K562 (cell line): ENCODE results near the gene PPP1R12C. TPM values are rescaled to one million over a fixed set of nuclear protein-coding genes. Genes with fewer than 3 reads are reported as not detected.

Experiments
- ATAC-seq: fragments of 200-7000 bp; cut with Tn5 transposase; 3 replicates; pipeline ENCODE4 v1.9.1; 2020; ENCODE audit warnings: moderate library complexity
- BruUV-seq: library from RNA; stranded (reverse); fragments of 400-500 nt; replicated peaks from 2 replicates; lab custom pipeline; 2021; lab: Mats Ljungman, UMichigan
- CTCF ChIA-PET: fragments of 300-600 bp; formaldehyde crosslinking; extraction: SDS; loops from one replicate; lab custom pipeline; 2021; ENCODE audit warnings: low intra/inter-chr PET ratio; lab: Yijun Ruan, JAX
- POLR2A ChIA-PET: fragments of 300-600, 350-650 bp; sonication (Branson Sonifier 250); formaldehyde crosslinking; extraction: SDS; loops from one replicate; lab custom pipeline; 2021; ENCODE audit warnings: antibody characterized with exemption, inconsistent platforms; lab: Yijun Ruan, JAX
- DNase-seq, 4 experiments: peaks; one replicate each; pipeline versions ENCODE4 v3.0.0 to v3.0.0-alpha.2; 2011 to 2018; ENCODE audit warnings: low spot score in 3 of 4, mixed read lengths in 3 of 4; ENCODE audit errors: extremely low read depth in 1 of 4
- FAIRE-seq: peaks from 2 replicates; lab custom pipeline; 2011; peaks lifted over from hg19 to GRCh38; lab: Jason Lieb, UNC
- H2AFZ ChIP-seq: 2 replicates; pipeline ENCODE4 v1.6.0; 2011; ENCODE audit warnings: low read depth, low read length, control low read depth, inconsistent platforms
- H3K27ac ChIP-seq: fragments of 200-600 bp; 3 replicates; pipeline ENCODE4 v1.8.0; 2011; ENCODE audit warnings: low read depth, mild to moderate bottlenecking, control low read depth, inconsistent platforms, low read length, moderate library complexity, mixed read lengths; ENCODE audit errors: extremely low read depth
- H3K27me3 ChIP-seq, 2 experiments: fragments of 300-600 bp in 1 of 2; 2 replicates in 1 of 2; 3 replicates in 1 of 2; pipeline versions ENCODE4 v1.6.0 to v1.8.0; 2011; ENCODE audit warnings: inconsistent platforms in 2 of 2, low read length in 2 of 2, mild to moderate bottlenecking in 1 of 2, mixed read lengths in 1 of 2, moderate library complexity in 1 of 2; ENCODE audit not compliant: control insufficient read depth in 2 of 2, insufficient read depth in 2 of 2
- H3K36me3 ChIP-seq: fragments of 300-600 bp; 3 replicates; pipeline ENCODE4 v1.8.0; 2011; ENCODE audit warnings: mild to moderate bottlenecking, low read length, inconsistent platforms; ENCODE audit not compliant: control insufficient read depth, insufficient read depth
- H3K4me1 ChIP-seq, 2 experiments: fragments of 200-600 bp in 1 of 2; replicated peaks in 1 of 2; 2 replicates in 1 of 2; 3 replicates in 1 of 2; pipeline versions ENCODE4 v1.5.1 to v1.8.0; 2011; ENCODE audit warnings: inconsistent platforms in 2 of 2, low read length in 2 of 2, mild to moderate bottlenecking in 1 of 2, mixed read lengths in 1 of 2, moderate library complexity in 1 of 2; ENCODE audit not compliant: control insufficient read depth in 2 of 2, insufficient read depth in 2 of 2
- H3K4me2 ChIP-seq: 2 replicates; pipeline ENCODE4 v1.6.1; 2011; ENCODE audit warnings: low read length, control low read depth, inconsistent platforms, mixed read lengths; ENCODE audit not compliant: insufficient read depth
- H3K4me3 ChIP-seq: fragments of 200-600 bp; sonication (generic), shearing (Covaris generic); 2 replicates; pipeline ENCODE4 v1.5.1; 2016; ENCODE audit warnings: control low read depth, inconsistent platforms
- H3K79me2 ChIP-seq: fragments of 200-600 bp; 3 replicates; pipeline ENCODE4 v1.8.0; 2011; ENCODE audit warnings: low read length, inconsistent platforms; ENCODE audit not compliant: control insufficient read depth, insufficient read depth
- H3K9ac ChIP-seq, 2 experiments: 2 replicates each; pipeline versions ENCODE4 v1.6.0 to v1.6.1; 2011; ENCODE audit warnings: low read depth in 2 of 2, low read length in 2 of 2, control low read depth in 1 of 2, inconsistent platforms in 1 of 2, mild to moderate bottlenecking in 1 of 2, mixed read lengths in 1 of 2; ENCODE audit not compliant: insufficient read depth in 1 of 2
- H3K9me1 ChIP-seq: one replicate; pipeline ENCODE4 v1.6.0; 2011; ENCODE audit warnings: inconsistent platforms, mild to moderate bottlenecking, low read length, moderate library complexity; ENCODE audit not compliant: control insufficient read depth, insufficient read depth
- H3K9me3 ChIP-seq: replicated peaks from 2 replicates; pipeline ENCODE4 v1.5.1; 2011; ENCODE audit warnings: low read depth, low read length, inconsistent platforms; ENCODE audit not compliant: control insufficient read depth, insufficient read depth
- H4K20me1 ChIP-seq: replicated peaks from 2 replicates; pipeline ENCODE4 v1.6.1; 2011; ENCODE audit warnings: low read length, inconsistent platforms, mixed read lengths; ENCODE audit not compliant: control insufficient read depth, insufficient read depth
- FOS ChIP-seq: IDR thresholded peaks from 3 replicates; pipeline ENCODE4 v1.6.1; 2011; ENCODE audit not compliant: insufficient read length; ENCODE audit errors: extremely low read depth
- LARP7 ChIP-seq: fragments of 450-650 bp; IDR thresholded peaks from 2 replicates; pipeline ENCODE4 v1.6.1; 2016
- POLR2AphosphoS5 ChIP-seq: IDR thresholded peaks from 2 replicates; pipeline ENCODE4 v1.6.1; 2011; ENCODE audit warnings: mild to moderate bottlenecking, low read depth, low read length, moderate library complexity; ENCODE audit not compliant: control insufficient read depth, insufficient read depth
- TRIM24 ChIP-seq, 2 experiments: fragments of 450-650 bp; IDR thresholded peaks; 2 replicates each; pipeline ENCODE4 v1.6.1; 2016
- ZNF436 ChIP-seq: fragments of 250-450, 450-650 bp; sonication (Bioruptor Pico); formaldehyde crosslinking; IDR thresholded peaks from 2 replicates; pipeline ENCODE4 v1.7.0; 2020; ENCODE audit warnings: mild to moderate bottlenecking
- ZNF584 ChIP-seq: fragments of 200-800 bp; sonication (Bioruptor generic); IDR thresholded peaks from 2 replicates; pipeline ENCODE4 v1.6.1; 2016; ENCODE audit warnings: low read depth, mild to moderate bottlenecking, missing genetic modification characterization, missing compliant biosample characterization
- ZNF699 ChIP-seq: fragments of 250-450 bp; sonication (Bioruptor Pico); IDR thresholded peaks from 2 replicates; pipeline ENCODE4 v1.8.0; 2021; ENCODE audit warnings: mild to moderate bottlenecking, moderate library complexity; ENCODE audit not compliant: insufficient replicate concordance
- ZZZ3 ChIP-seq: fragments of 450-650 bp; IDR thresholded peaks from 2 replicates; pipeline ENCODE4 v1.6.1; 2016; ENCODE audit warnings: antibody characterized with exemption, mild to moderate bottlenecking, moderate library complexity
- WGBS: fragments of 100-300 bp; shearing (Covaris generic); methylation state at CpG from one replicate; pipeline ENCODE4 v1.1.6; 2016; ENCODE audit warnings: low coverage, mixed read lengths; ENCODE audit not compliant: insufficient coverage; ENCODE audit errors: missing lambda C conversion rate; 5-methylcytosine and 5-hydroxymethylcytosine counted together
- in situ Hi-C: fragments of 300-500 bp; cut with MboI; formaldehyde crosslinking; loops from 4 replicates; pipeline ENCODE4 v1.15.0; 2018; ENCODE audit warnings: inconsistent platforms, mixed read lengths
- intact Hi-C: fragments of 100-400 bp; cut with micrococcal nuclease; formaldehyde crosslinking; loops from 2 replicates; pipeline ENCODE4 v1.14.2; 2022
- polyA plus RNA-seq, 8 experiments: library from polyadenylated mRNA; depleted of rRNA in 4 of 8; stranded (reverse) in 5 of 8; unstranded in 3 of 8; fragments of >200 nt; fragmentation: Nextera tagmentation in 2 of 8; fragmentation: Illumina TruSeq in 1 of 8; extraction: Ambion mirVana in 2 of 8; extraction: Trizol in 1 of 8; gene quantifications; 2 replicates each; pipeline versions ENCODE4 v1.2.1 to v1.2.3, GENCODE V29; 2011 to 2014; ENCODE audit warnings: inconsistent platforms in 1 of 8, missing spikeins in 1 of 8
- total RNA-seq, 7 experiments: library from RNA; depleted of rRNA in 6 of 7; stranded (reverse); fragments of >200 nt in 6 of 7; fragmentation: Illumina TruSeq in 2 of 7; extraction: Trizol in 2 of 7; gene quantifications; 2 replicates each; pipeline versions ENCODE4 v1.2.1 to v1.2.3, GENCODE V29; 2011 to 2021; ENCODE audit warnings: low replicate concordance in 1 of 7
- TF ChIP-seq, protein P1 (sequence below): fragments of 250-450 bp; sonication (Bioruptor Pico); IDR thresholded peaks from 2 replicates; pipeline ENCODE4 v1.4.0; 2020; ENCODE audit warnings: mild to moderate bottlenecking, moderate library complexity
- TF ChIP-seq, protein P2 (sequence below): fragments of 450-650 bp; IDR thresholded peaks from 2 replicates; pipeline ENCODE4 v1.6.1; 2016; ENCODE audit warnings: missing biosample characterization, missing genetic modification characterization
- TF ChIP-seq, protein P3 (sequence below), 2 experiments: fragments of 450-650 bp; IDR thresholded peaks; 2 replicates each; pipeline ENCODE4 v1.6.1; 2016
- TF ChIP-seq, protein P4 (sequence below): fragments of 250-450 bp; sonication (Bioruptor Pico); IDR thresholded peaks from 2 replicates; pipeline ENCODE4 v1.5.0; 2020; ENCODE audit warnings: mild to moderate bottlenecking

PPP1R12C gene
- total and polyA plus RNA-seq, 9 of the 15 experiments (the other 6 are each of a cell fraction or from before 2014, with no cell fraction given) = 1.8 to 136 (median 33.7) TPM

DNA sequence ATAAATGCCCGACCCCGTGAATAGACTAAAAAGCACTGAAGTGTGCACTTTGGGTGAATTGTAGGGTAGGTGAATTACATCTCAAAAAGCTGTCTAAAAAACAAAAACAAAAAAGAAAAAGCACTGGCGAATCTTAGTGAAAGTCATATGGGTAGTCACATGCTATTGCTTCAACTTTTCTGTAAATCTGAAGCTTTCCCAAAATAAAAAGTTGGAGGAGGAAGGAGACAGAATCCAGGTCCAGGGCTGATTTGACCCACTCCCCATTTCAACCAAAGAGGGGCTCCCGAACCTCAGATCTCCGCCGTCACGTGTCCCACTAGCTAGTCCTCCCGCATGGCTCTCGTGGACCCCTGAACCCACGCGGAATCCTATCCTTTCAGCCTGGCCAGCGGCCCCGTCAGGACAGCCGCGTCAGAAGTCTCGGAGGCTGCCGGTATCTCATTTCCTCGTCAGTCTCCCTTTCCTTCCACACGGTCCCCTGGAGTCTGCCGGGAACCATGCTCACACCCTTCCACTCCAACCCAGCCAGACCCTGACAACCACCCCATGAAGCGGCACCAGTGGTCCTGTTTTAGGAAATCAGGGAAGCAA lies 6.1 kb downstream of the PPP1R12C start:
- intact Hi-C loops (no loop called here), in situ Hi-C loops (no loop called here)
- H2AFZ ChIP-seq = no peak overlapping the region
- H3K4me3 ChIP-seq = no peak overlapping the region
- H3K9ac ChIP-seq = peak overlapping the region in 1 of 2 experiments; percentile 55; a peak in 2 of 4 replicates
- H4K20me1 ChIP-seq = peaks cover 27% of the 10 kb centered on the region
- POLR2A ChIA-PET = interaction anchor here (0.6 kb wide), 2 partner anchors 31 to 178 kb away, joined by 3 read pairs; no protein-coding TSS in a partner anchor
- H3K9me1 ChIP-seq = peaks cover 4% of the 10 kb centered on the region
- no peaks in the 10 kb centered on the region for H3K27me3 ChIP-seq
- 88% methylated on average over 20 of the region's 21 CpGs for WGBS
- no peaks in the 10 kb centered on the region for H3K9me3 ChIP-seq
- H3K36me3 ChIP-seq = peaks cover 67% of the 10 kb centered on the region; the same call in 2 of the 3 replicates
- peaks cover 63% of the 10 kb centered on the region for H3K79me2 ChIP-seq
- no peak overlapping the region for H3K4me2 ChIP-seq
- CTCF ChIA-PET = no interaction called here
- H3K4me1 ChIP-seq = peaks cover 32 to 59% of the 10 kb centered on the region in 2 experiments
- DNase-seq (no peak), FAIRE-seq (no peak), ATAC-seq (no peak)
- H3K27ac ChIP-seq = no peak overlapping the region
- BruUV-seq = no TSS peak
- TF ChIP-seq, protein P1, sequence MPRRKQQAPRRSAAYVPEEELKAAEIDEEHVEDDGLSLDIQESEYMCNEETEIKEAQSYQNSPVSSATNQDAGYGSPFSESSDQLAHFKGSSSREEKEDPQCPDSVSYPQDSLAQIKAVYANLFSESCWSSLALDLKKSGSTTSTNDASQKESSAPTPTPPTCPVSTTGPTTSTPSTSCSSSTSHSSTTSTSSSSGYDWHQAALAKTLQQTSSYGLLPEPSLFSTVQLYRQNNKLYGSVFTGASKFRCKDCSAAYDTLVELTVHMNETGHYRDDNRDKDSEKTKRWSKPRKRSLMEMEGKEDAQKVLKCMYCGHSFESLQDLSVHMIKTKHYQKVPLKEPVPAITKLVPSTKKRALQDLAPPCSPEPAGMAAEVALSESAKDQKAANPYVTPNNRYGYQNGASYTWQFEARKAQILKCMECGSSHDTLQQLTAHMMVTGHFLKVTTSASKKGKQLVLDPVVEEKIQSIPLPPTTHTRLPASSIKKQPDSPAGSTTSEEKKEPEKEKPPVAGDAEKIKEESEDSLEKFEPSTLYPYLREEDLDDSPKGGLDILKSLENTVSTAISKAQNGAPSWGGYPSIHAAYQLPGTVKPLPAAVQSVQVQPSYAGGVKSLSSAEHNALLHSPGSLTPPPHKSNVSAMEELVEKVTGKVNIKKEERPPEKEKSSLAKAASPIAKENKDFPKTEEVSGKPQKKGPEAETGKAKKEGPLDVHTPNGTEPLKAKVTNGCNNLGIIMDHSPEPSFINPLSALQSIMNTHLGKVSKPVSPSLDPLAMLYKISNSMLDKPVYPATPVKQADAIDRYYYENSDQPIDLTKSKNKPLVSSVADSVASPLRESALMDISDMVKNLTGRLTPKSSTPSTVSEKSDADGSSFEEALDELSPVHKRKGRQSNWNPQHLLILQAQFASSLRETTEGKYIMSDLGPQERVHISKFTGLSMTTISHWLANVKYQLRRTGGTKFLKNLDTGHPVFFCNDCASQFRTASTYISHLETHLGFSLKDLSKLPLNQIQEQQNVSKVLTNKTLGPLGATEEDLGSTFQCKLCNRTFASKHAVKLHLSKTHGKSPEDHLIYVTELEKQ (CRISPR knock-in tag) = no peak
- TF ChIP-seq ZNF699 (CRISPR knock-in tag) = no peak
- no peak for TF ChIP-seq FOS
- TF ChIP-seq LARP7 = no peak
- no peak for TF ChIP-seq POLR2AphosphoS5
- no peak for TF ChIP-seq ZNF584
- no peak for TF ChIP-seq TRIM24 (IDR thresholded peaks at IDR 0.05)
- TF ChIP-seq, protein P2, sequence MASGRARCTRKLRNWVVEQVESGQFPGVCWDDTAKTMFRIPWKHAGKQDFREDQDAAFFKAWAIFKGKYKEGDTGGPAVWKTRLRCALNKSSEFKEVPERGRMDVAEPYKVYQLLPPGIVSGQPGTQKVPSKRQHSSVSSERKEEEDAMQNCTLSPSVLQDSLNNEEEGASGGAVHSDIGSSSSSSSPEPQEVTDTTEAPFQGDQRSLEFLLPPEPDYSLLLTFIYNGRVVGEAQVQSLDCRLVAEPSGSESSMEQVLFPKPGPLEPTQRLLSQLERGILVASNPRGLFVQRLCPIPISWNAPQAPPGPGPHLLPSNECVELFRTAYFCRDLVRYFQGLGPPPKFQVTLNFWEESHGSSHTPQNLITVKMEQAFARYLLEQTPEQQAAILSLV (tag) = no peak
- no peak for TF ChIP-seq ZZZ3
- TF ChIP-seq, protein P3, sequence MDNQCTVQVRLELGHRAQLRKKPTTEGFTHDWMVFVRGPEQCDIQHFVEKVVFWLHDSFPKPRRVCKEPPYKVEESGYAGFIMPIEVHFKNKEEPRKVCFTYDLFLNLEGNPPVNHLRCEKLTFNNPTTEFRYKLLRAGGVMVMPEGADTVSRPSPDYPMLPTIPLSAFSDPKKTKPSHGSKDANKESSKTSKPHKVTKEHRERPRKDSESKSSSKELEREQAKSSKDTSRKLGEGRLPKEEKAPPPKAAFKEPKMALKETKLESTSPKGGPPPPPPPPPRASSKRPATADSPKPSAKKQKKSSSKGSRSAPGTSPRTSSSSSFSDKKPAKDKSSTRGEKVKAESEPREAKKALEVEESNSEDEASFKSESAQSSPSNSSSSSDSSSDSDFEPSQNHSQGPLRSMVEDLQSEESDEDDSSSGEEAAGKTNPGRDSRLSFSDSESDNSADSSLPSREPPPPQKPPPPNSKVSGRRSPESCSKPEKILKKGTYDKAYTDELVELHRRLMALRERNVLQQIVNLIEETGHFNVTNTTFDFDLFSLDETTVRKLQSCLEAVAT (IDR thresholded peaks at IDR 0.05) = no peak
- no peak for TF ChIP-seq ZNF436 (CRISPR knock-in tag)
- TF ChIP-seq, protein P4, sequence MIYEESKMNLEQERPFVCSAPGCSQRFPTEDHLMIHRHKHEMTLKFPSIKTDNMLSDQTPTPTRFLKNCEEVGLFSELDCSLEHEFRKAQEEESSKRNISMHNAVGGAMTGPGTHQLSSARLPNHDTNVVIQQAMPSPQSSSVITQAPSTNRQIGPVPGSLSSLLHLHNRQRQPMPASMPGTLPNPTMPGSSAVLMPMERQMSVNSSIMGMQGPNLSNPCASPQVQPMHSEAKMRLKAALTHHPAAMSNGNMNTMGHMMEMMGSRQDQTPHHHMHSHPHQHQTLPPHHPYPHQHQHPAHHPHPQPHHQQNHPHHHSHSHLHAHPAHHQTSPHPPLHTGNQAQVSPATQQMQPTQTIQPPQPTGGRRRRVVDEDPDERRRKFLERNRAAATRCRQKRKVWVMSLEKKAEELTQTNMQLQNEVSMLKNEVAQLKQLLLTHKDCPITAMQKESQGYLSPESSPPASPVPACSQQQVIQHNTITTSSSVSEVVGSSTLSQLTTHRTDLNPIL = no peak
